CD4-positive, alpha-beta T cell (primary cell): ENCODE results near the gene ENTR1. TPM values are rescaled to one million over a fixed set of nuclear protein-coding genes. Genes with fewer than 3 reads are reported as not detected.

Experiments used
- ATAC-seq: fragments of 200-7000 bp; cut with Tn5 transposase; one replicate; pipeline ENCODE4 v1.10.0; 2022; ENCODE audit warnings: mild to moderate bottlenecking; ENCODE audit not compliant: poor library complexity
- CTCF ChIA-PET: fragments of 350-600 bp; sonication (Branson Sonifier 250); formaldehyde crosslinking; loops from one replicate; lab custom pipeline; 2021; ENCODE audit warnings: antibody characterized with exemption, inconsistent platforms; lab: Charles Lee
- POLR2A ChIA-PET: fragments of 350-600 bp; sonication (Branson Sonifier 250); formaldehyde crosslinking; loops from one replicate; lab custom pipeline; 2021; ENCODE audit warnings: antibody characterized with exemption, inconsistent platforms; lab: Charles Lee
- DNase-seq, 14 experiments: peaks; one replicate each; pipeline ENCODE4 v3.0.0-alpha.2; 2013 to 2020; ENCODE audit warnings: mixed read lengths in 2 of 14
- H3K27ac ChIP-seq, 2 donors: one replicate each; pipeline versions ENCODE4 v1.5.1 to v1.7.0; 2013; ENCODE audit warnings: low read length in 2 of 2, low read depth in 1 of 2, mild to moderate bottlenecking in 1 of 2
- H3K27me3 ChIP-seq, 2 experiments: 1 replicate in 1 of 2; 2 replicates in 1 of 2; pipeline versions ENCODE4 v1.6.1 to v1.7.0; 2013; ENCODE audit warnings: low read length in 2 of 2, control low read depth in 1 of 2, mild to moderate bottlenecking in 1 of 2, moderate library complexity in 1 of 2; ENCODE audit not compliant: insufficient read depth in 2 of 2, control insufficient read depth in 1 of 2
- H3K36me3 ChIP-seq: one replicate; pipeline ENCODE4 v1.6.1; 2013; ENCODE audit warnings: low read length, control low read depth; ENCODE audit not compliant: insufficient read depth
- H3K4me1 ChIP-seq: one replicate; pipeline ENCODE4 v1.6.1; 2013; ENCODE audit warnings: low read length, control low read depth; ENCODE audit not compliant: insufficient read depth
- H3K4me3 ChIP-seq: one replicate; pipeline ENCODE4 v1.5.1; 2013; ENCODE audit warnings: mild to moderate bottlenecking, low read length, moderate library complexity
- H3K9me3 ChIP-seq, 2 experiments: 1 replicate in 1 of 2; 2 replicates in 1 of 2; pipeline versions ENCODE4 v1.6.1 to v1.7.0; 2013; ENCODE audit warnings: low read length in 2 of 2, mild to moderate bottlenecking in 2 of 2, control low read depth in 1 of 2, moderate library complexity in 1 of 2; ENCODE audit not compliant: control insufficient read depth in 1 of 2, insufficient read depth in 1 of 2
- H3K27ac Mint-ChIP-seq: one replicate; pipeline ENCODE4 v1.8.0; 2020; ENCODE audit warnings: mixed read lengths
- H3K27me3 Mint-ChIP-seq: one replicate; pipeline ENCODE4 v1.8.0; 2021; ENCODE audit warnings: mixed read lengths
- H3K36me3 Mint-ChIP-seq: one replicate; pipeline ENCODE4 v1.8.0; 2021; ENCODE audit warnings: low read depth, mixed read lengths
- H3K4me1 Mint-ChIP-seq: one replicate; pipeline ENCODE4 v1.8.0; 2021; ENCODE audit warnings: low read depth, mixed read lengths
- H3K4me3 Mint-ChIP-seq: one replicate; pipeline ENCODE4 v1.8.0; 2020; ENCODE audit warnings: mild to moderate bottlenecking, mixed read lengths
- H3K9me3 Mint-ChIP-seq: one replicate; pipeline ENCODE4 v1.8.0; 2020; ENCODE audit warnings: mixed read lengths
- CTCF ChIP-seq: fragments of 200-600 bp; IDR thresholded peaks from one replicate; pipeline ENCODE4 v1.8.0; 2022; ENCODE audit warnings: antibody characterized with exemption, mild to moderate bottlenecking
- intact Hi-C, 2 experiments: fragments of 100-400 bp; cut with DNase I in 1 of 2; cut with micrococcal nuclease in 1 of 2; formaldehyde crosslinking; loops; one replicate each; pipeline versions ENCODE4 v1.15.1 to v1.9.0; 2023 to 2025; cut with DNase I, micrococcal nuclease
- total RNA-seq, 174 experiments: library from RNA in 2 of 174; stranded (reverse) in 2 of 174; gene quantifications; one replicate each; pipeline ENCODE4 v1.2.3 and lab custom pipeline; 2021 to 2026

Gene ENTR1
- total RNA-seq, 2 experiments from 2014 or later, result 37.7 to 43.2 TPM

- Histone ChIP-seq H3K27ac (no peak overlapping the region), H3K27me3 (no peaks in the 10 kb centered on the region), H3K4me1 (peaks cover 18% of the 10 kb centered on the region), H3K9me3 (no peaks in the 10 kb centered on the region), H3K4me3 (no peak overlapping the region), H3K36me3 (peaks cover 68% of the 10 kb centered on the region)
- TF ChIP-seq CTCF, result no peak
- ChIA-PET POLR2A (no interaction called here), CTCF (no interaction called here)
- Mint-ChIP-seq H3K9me3 (no peaks in the 10 kb centered on the region), H3K36me3 (peaks cover 41% of the 10 kb centered on the region), H3K27me3 (no peaks in the 10 kb centered on the region), H3K4me1 (peaks cover 10% of the 10 kb centered on the region), H3K4me3 (no peak overlapping the region), H3K27ac (no peak overlapping the region)
- intact Hi-C loops, result no loop called here
- no peak for DNase-seq
- no peak for ATAC-seq
Observed at GRCh38 chr9:136395020-136395340, 15.4 kb downstream of the ENTR1 start.

GRCh38 chr9:136394312-136395019 is 15.9 kb downstream of the ENTR1 start:
- Mint-ChIP-seq H3K27me3 (no peaks in the 10 kb centered on the region), H3K4me1 (peaks cover 10% of the 10 kb centered on the region), H3K27ac (no peak overlapping the region), H3K36me3 (peaks cover 46% of the 10 kb centered on the region), H3K4me3 (no peak overlapping the region), H3K9me3 (no peaks in the 10 kb centered on the region)
- peaks cover 73% of the 10 kb centered on the region for H3K36me3 ChIP-seq
- peaks cover 16% of the 10 kb centered on the region for H3K4me1 ChIP-seq
- ATAC-seq, result no peak
- ChIA-PET POLR2A (no interaction called here), CTCF (no interaction called here)
- no peaks in the 10 kb centered on the region for H3K27me3 ChIP-seq
- DNase-seq, result no peak
- no peak for TF ChIP-seq CTCF
- intact Hi-C loops, result no loop called here
- no peak overlapping the region for H3K27ac ChIP-seq
- H3K9me3 ChIP-seq, result no peaks in the 10 kb centered on the region
- H3K4me3 ChIP-seq, result no peak overlapping the region

GRCh38 chr9:136393531-136393930 is 16.9 kb downstream of the ENTR1 start:
- Mint-ChIP-seq H3K27ac (no peak overlapping the region), H3K4me1 (peaks cover 1% of the 10 kb centered on the region), H3K27me3 (no peaks in the 10 kb centered on the region), H3K9me3 (no peaks in the 10 kb centered on the region), H3K4me3 (no peak overlapping the region), H3K36me3 (peaks cover 48% of the 10 kb centered on the region)
- intact Hi-C loops, result no loop called here
- Histone ChIP-seq H3K27ac (no peak overlapping the region), H3K9me3 (no peaks in the 10 kb centered on the region), H3K4me1 (peaks cover 7% of the 10 kb centered on the region), H3K4me3 (no peak overlapping the region), H3K27me3 (no peaks in the 10 kb centered on the region), H3K36me3 (peaks cover 82% of the 10 kb centered on the region)
- no peak for ATAC-seq
- DNase-seq, result no peak
- POLR2A ChIA-PET, result no interaction called here
- no peak for TF ChIP-seq CTCF
- CTCF ChIA-PET, result no interaction called here
